T-helper 22 cell (primary cell): ENCODE measurements around the gene PARD6B.
A peak's percentile ranks its signal among the peaks of the same experiment; 100 is the strongest.
"Not testable (repeated sequence)": the region's sequence is repeated elsewhere in the genome, so short reads cannot be mapped to it uniquely, and the experiment has no call there.

Experiments
- DNase-seq: peaks from one replicate; pipeline ENCODE4 v3.0.0-alpha.2; 2020; ENCODE audit warnings: low read depth

The PARD6B gene

GRCh38 chr20:50774515-50774914 is 43.1 kb downstream of the PARD6B start:
- no peak for DNase-seq

- DNase-seq, result no peak
These were observed 44.9 kb downstream of the PARD6B start for GRCh38 chr20:50776122-50776817.

GRCh38 chr20:50777373-50777772 is 46.0 kb downstream of the PARD6B start:
- no peak for DNase-seq

GRCh38 chr20:50778994-50779393 is 47.6 kb downstream of the PARD6B start:
- DNase-seq, result not testable (repeated sequence)

GRCh38 chr20:50783390-50783789 is 52.0 kb downstream of the PARD6B start:
- no peak for DNase-seq

GRCh38 chr20:50783903-50784302 is 52.5 kb downstream of the PARD6B start:
- DNase-seq, result no peak

- no peak for DNase-seq
These were observed 53.1 kb downstream of the PARD6B start for GRCh38 chr20:50784464-50784863.

- no peak for DNase-seq
These were observed 55.3 kb downstream of the PARD6B start for GRCh38 chr20:50786703-50787102.

- no peak for DNase-seq
These were observed 55.8 kb downstream of the PARD6B start for GRCh38 chr20:50787181-50787580.

- DNase-seq, result no peak
These were observed 56.9 kb downstream of the PARD6B start for GRCh38 chr20:50788045-50788991.

GRCh38 chr20:50789968-50790650 is 58.7 kb downstream of the PARD6B start:
- DNase-seq, result no peak

- DNase-seq, result peak; percentile 35
These were observed 59.4 kb downstream of the PARD6B start for GRCh38 chr20:50790651-50791277.

- DNase-seq, result no peak
These were observed 61.6 kb downstream of the PARD6B start for GRCh38 chr20:50792708-50793574.

- DNase-seq, result not testable (repeated sequence)
These were observed 62.2 kb downstream of the PARD6B start for GRCh38 chr20:50793575-50794016.

GRCh38 chr20:50794181-50794845 is 62.9 kb downstream of the PARD6B start:
- DNase-seq, result no peak

- peak; percentile 61 for DNase-seq
These were observed 63.7 kb downstream of the PARD6B start, which contains the start of gene BCAS4 for GRCh38 chr20:50794846-50795634. TSS of gene BCAS4 (plus strand) at chr20:50795061. CDS start at chr20:50795084, 23 bp downstream.

GRCh38 chr20:50797142-50797541 is 65.8 kb downstream of the PARD6B start:
- DNase-seq, result no peak

GRCh38 chr20:50798650-50799049 is 67.3 kb downstream of the PARD6B start:
- DNase-seq, result no peak

GRCh38 chr20:50799176-50799889 is 68.0 kb downstream of the PARD6B start:
- no peak for DNase-seq
